ENCODE results near the gene XG.

Gene XG

DNA sequence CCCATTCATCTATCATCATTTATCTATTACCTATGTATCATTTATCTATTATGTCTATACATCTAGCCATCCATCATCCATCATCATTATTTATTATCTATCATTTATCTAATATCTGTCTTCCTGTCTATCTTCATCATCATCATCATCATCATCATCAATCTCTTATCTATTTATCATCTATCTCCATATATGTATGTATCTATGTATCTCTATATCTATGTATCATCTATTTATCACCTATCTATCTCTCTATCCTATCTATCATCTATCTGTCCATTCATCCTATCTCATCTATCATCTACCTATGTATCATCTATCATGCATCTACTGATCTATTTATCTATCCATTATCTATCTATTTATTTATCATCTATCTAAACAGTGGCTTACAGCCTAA lies 73.0 kb downstream of the XG start:
- no peak overlapping the region for H3K4me3 ChIP-seq (ENCODE audit: low read depth in 1 of 2, low read length in 2 of 2)
- H3K27me3 ChIP-seq (ENCODE audit: insufficient read depth, low read length, poor library complexity): no peaks in the 10 kb centered on the region
- ATAC-seq (ENCODE audit: insufficient read depth, low read depth) (no peak), DNase-seq (no peak)
- no peaks in the 10 kb centered on the region for H3K4me1 ChIP-seq (ENCODE audit: insufficient read depth, low read length)
- no peak overlapping the region for H3K9ac ChIP-seq (ENCODE audit: low read depth, low read length)
- no peaks in the 10 kb centered on the region for H3K36me3 ChIP-seq (ENCODE audit: insufficient read depth, low read length)
- no peak overlapping the region for H3K27ac ChIP-seq (ENCODE audit: low read length)
- H3K79me2 ChIP-seq (ENCODE audit: insufficient read depth, low read length): no peaks in the 10 kb centered on the region
- TF ChIP-seq EZH2 (IDR thresholded peaks at IDR 0.05; ENCODE audit: borderline replicate concordance, low read depth, low read length, severe bottlenecking): no peak
- TF ChIP-seq CTCF (IDR thresholded peaks at IDR 0.05; ENCODE audit: borderline replicate concordance, extremely low read depth, low read length, poor library complexity, severe bottlenecking): no peak
- H3K4me2 ChIP-seq (ENCODE audit: insufficient read depth, low read length): no peak overlapping the region
- H3K9me3 ChIP-seq (ENCODE audit: insufficient read depth, low read length, severe bottlenecking): no peaks in the 10 kb centered on the region
- no peaks in the 10 kb centered on the region for H4K20me1 ChIP-seq (ENCODE audit: insufficient read depth, low read length)
- no peak overlapping the region for H2AFZ ChIP-seq (ENCODE audit: low read depth, low read length)

GRCh38 chrX:2828344-2828958 lies 76.6 kb downstream of the XG start, which contains the start of gene GYG2:
Gene GYG2, plus strand, starts transcription at chrX:2828930. Its CDS starts 1,259 bp downstream, at chrX:2830189.
- H3K9me3 ChIP-seq (ENCODE audit: insufficient read depth, low read length, severe bottlenecking): no peaks in the 10 kb centered on the region
- no peaks in the 10 kb centered on the region for H3K36me3 ChIP-seq (ENCODE audit: insufficient read depth, low read length)
- no peak within 1 kb of the TSS for H2AFZ ChIP-seq (ENCODE audit: low read depth, low read length)
- no peaks in the 10 kb centered on the region for H3K79me2 ChIP-seq (ENCODE audit: insufficient read depth, low read length)
- H3K9ac ChIP-seq (ENCODE audit: low read depth, low read length): no peak within 1 kb of the TSS
- no peak within 1 kb of the TSS for H3K4me2 ChIP-seq (ENCODE audit: insufficient read depth, low read length)
- no peak for ATAC-seq (ENCODE audit: insufficient read depth, low read depth)
- no peaks in the 10 kb centered on the region for H4K20me1 ChIP-seq (ENCODE audit: insufficient read depth, low read length)
- H3K4me1 ChIP-seq (ENCODE audit: insufficient read depth, low read length): no peaks in the 10 kb centered on the region
- no peak within 1 kb of the TSS for H3K27ac ChIP-seq (ENCODE audit: low read length)
- no peak for TF ChIP-seq EZH2 (IDR thresholded peaks at IDR 0.05; ENCODE audit: borderline replicate concordance, low read depth, low read length, severe bottlenecking)
- TF ChIP-seq CTCF (IDR thresholded peaks at IDR 0.05; ENCODE audit: borderline replicate concordance, extremely low read depth, low read length, poor library complexity, severe bottlenecking): no peak
- H3K4me3 ChIP-seq (ENCODE audit: low read depth in 1 of 2, low read length in 2 of 2): no peak within 1 kb of the TSS
- DNase-seq: no peak
- no peaks in the 10 kb centered on the region for H3K27me3 ChIP-seq (ENCODE audit: insufficient read depth, low read length, poor library complexity)

DNA sequence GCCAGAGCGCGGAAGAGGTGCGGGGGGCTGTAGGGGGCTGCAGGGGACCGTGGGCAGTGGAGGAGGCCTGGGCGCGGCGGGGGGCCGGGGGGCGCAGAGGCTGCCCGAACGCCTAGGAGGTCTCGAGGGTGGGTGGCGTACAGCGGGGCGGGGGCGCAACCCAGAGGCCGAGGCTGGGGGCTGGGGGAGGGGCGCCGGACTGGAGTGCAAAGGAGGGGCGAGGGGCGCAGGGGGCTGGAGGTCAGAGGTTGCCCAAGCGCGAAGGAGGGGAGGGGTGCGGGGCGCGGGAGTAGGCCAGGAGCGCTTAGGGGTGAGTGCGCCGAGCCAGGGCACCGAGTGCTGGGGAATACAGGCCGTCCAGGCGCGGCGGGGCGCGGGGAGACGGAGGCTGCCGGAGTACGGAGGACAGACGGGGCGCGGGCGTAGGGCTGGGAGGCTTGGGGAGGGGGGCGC lies 77.1 kb downstream of the XG start:
- Histone ChIP-seq H3K4me3 (ENCODE audit: low read depth in 1 of 2, low read length in 2 of 2) (no peak overlapping the region), H4K20me1 (ENCODE audit: insufficient read depth, low read length) (no peaks in the 10 kb centered on the region), H3K9ac (ENCODE audit: low read depth, low read length) (no peak overlapping the region), H3K27me3 (ENCODE audit: insufficient read depth, low read length, poor library complexity) (no peaks in the 10 kb centered on the region), H3K9me3 (ENCODE audit: insufficient read depth, low read length, severe bottlenecking) (no peaks in the 10 kb centered on the region), H3K4me2 (ENCODE audit: insufficient read depth, low read length) (no peak overlapping the region), H3K27ac (ENCODE audit: low read length) (no peak overlapping the region), H3K79me2 (ENCODE audit: insufficient read depth, low read length) (no peaks in the 10 kb centered on the region), H3K4me1 (ENCODE audit: insufficient read depth, low read length) (no peaks in the 10 kb centered on the region), H2AFZ (ENCODE audit: low read depth, low read length) (no peak overlapping the region), H3K36me3 (ENCODE audit: insufficient read depth, low read length) (no peaks in the 10 kb centered on the region)
- no peak for DNase-seq
- no peak for ATAC-seq (ENCODE audit: insufficient read depth, low read depth)
- TF ChIP-seq CTCF (IDR thresholded peaks at IDR 0.05; ENCODE audit: borderline replicate concordance, extremely low read depth, low read length, poor library complexity, severe bottlenecking): no peak
- TF ChIP-seq EZH2 (IDR thresholded peaks at IDR 0.05; ENCODE audit: borderline replicate concordance, low read depth, low read length, severe bottlenecking): no peak
